RWPE2 (cell line): ENCODE measurements around the gene ATXN2.

ENCODE experiments used
- ATAC-seq: fragments of 200-7000 bp; cut with Tn5 transposase; 3 replicates; pipeline ENCODE4 v1.9.1; 2021; ENCODE audit warnings: low read depth
- DNase-seq: peaks from one replicate; pipeline ENCODE4 v3.0.0-alpha.2; 2020; ENCODE audit warnings: low spot score
- H3K27ac ChIP-seq: fragments of 450-650 bp; 2 replicates; pipeline ENCODE4 v1.5.1; 2017; ENCODE audit warnings: mild to moderate bottlenecking; ENCODE audit not compliant: poor library complexity, severe bottlenecking
- H3K27me3 ChIP-seq: fragments of 250-450 bp; sonication (Bioruptor Pico); 2 replicates; pipeline ENCODE4 v1.5.1; 2021; ENCODE audit warnings: mild to moderate bottlenecking, moderate library complexity; ENCODE audit not compliant: insufficient read depth, poor library complexity, severe bottlenecking
- H3K36me3 ChIP-seq: fragments of 250-450 bp; sonication (Bioruptor Pico); 2 replicates; pipeline ENCODE4 v1.5.1; 2020; ENCODE audit warnings: low read depth, mild to moderate bottlenecking, moderate library complexity
- H3K4me1 ChIP-seq: fragments of 250-450 bp; sonication (Bioruptor Pico); 2 replicates; pipeline ENCODE4 v1.5.1; 2021; ENCODE audit warnings: mild to moderate bottlenecking, moderate library complexity; ENCODE audit not compliant: insufficient read depth, poor library complexity, severe bottlenecking
- H3K4me3 ChIP-seq: fragments of 250-450 bp; sonication (Bioruptor Pico); 2 replicates; pipeline ENCODE4 v1.5.1; 2021; ENCODE audit warnings: mild to moderate bottlenecking, moderate library complexity; ENCODE audit not compliant: severe bottlenecking
- H3K9me3 ChIP-seq: fragments of 250-450 bp; sonication (Bioruptor Pico); 2 replicates; pipeline ENCODE4 v1.5.1; 2021; ENCODE audit warnings: mild to moderate bottlenecking, moderate library complexity; ENCODE audit not compliant: severe bottlenecking
- TF ChIP-seq, protein P1 (sequence below): fragments of 450-650 bp; IDR thresholded peaks from one replicate; pipeline ENCODE4 v1.5.1; 2017; ENCODE audit warnings: mild to moderate bottlenecking, moderate library complexity; ENCODE audit not compliant: poor library complexity, severe bottlenecking

ATXN2 gene

GRCh38 chr12:111414711-111415252 is 184.3 kb downstream of the ATXN2 start:
- H3K36me3 ChIP-seq: peaks cover 19% of the 10 kb centered on the region
- H3K4me1 ChIP-seq: peaks cover 22% of the 10 kb centered on the region
- H3K27ac ChIP-seq: no peak overlapping the region
- H3K9me3 ChIP-seq: no peaks in the 10 kb centered on the region
- no peaks in the 10 kb centered on the region for H3K27me3 ChIP-seq
- DNase-seq (no peak), ATAC-seq (no peak)
- TF ChIP-seq, protein P1, sequence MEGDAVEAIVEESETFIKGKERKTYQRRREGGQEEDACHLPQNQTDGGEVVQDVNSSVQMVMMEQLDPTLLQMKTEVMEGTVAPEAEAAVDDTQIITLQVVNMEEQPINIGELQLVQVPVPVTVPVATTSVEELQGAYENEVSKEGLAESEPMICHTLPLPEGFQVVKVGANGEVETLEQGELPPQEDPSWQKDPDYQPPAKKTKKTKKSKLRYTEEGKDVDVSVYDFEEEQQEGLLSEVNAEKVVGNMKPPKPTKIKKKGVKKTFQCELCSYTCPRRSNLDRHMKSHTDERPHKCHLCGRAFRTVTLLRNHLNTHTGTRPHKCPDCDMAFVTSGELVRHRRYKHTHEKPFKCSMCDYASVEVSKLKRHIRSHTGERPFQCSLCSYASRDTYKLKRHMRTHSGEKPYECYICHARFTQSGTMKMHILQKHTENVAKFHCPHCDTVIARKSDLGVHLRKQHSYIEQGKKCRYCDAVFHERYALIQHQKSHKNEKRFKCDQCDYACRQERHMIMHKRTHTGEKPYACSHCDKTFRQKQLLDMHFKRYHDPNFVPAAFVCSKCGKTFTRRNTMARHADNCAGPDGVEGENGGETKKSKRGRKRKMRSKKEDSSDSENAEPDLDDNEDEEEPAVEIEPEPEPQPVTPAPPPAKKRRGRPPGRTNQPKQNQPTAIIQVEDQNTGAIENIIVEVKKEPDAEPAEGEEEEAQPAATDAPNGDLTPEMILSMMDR: no peak
- no peak overlapping the region for H3K4me3 ChIP-seq

GRCh38 chr12:111413442-111414086 is 185.6 kb downstream of the ATXN2 start:
- no peaks in the 10 kb centered on the region for H3K9me3 ChIP-seq
- TF ChIP-seq, protein P1: no peak
- ATAC-seq: peak; percentile 17; the same call in 2 of the 3 replicates
- H3K36me3 ChIP-seq: peaks cover 9% of the 10 kb centered on the region
- peak overlapping the region; percentile 79 for H3K27ac ChIP-seq
- no peak overlapping the region for H3K4me3 ChIP-seq
- H3K4me1 ChIP-seq: peaks cover 34% of the 10 kb centered on the region
- DNase-seq: no peak
- H3K27me3 ChIP-seq: no peaks in the 10 kb centered on the region

DNA sequence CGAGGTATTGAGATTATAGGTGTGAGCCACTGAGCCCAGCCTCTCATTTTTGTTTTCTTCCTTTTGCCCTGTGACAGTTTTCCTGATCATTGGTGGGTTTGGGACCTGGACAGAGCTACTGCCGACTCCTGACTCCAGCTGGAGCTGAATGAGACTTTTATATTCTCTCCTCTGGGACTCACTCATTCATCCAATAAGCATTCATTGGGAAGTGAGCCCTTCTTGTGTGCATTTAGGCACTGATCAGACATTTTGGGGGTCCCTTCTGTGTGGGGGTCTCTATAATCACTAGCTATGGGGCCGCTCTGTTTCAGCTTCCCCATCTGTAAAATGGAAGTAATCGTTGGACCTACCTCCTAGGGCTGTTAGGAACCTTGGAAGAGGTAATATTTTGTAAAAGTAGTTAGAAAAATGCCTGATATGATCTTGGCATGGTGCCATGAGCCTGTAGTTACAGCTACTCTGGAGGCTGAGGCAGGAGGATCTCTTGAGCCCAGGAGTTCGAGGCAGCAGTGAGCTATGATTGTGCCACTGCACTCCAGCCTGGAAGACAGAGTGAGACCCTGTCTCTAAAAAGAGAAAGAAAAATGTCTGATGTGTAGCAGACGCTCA is 186.2 kb downstream of the ATXN2 start:
- Histone ChIP-seq H3K36me3 (peaks cover 9% of the 10 kb centered on the region), H3K27ac (peak overlapping the region; percentile 79), H3K4me3 (no peak overlapping the region), H3K27me3 (no peaks in the 10 kb centered on the region), H3K9me3 (no peaks in the 10 kb centered on the region), H3K4me1 (peaks cover 38% of the 10 kb centered on the region)
- ATAC-seq: no peak
- TF ChIP-seq, protein P1: no peak
- DNase-seq: no peak

- Histone ChIP-seq H3K36me3 (peaks cover 5% of the 10 kb centered on the region; the same call in 1 of the 2 replicates), H3K4me1 (peaks cover 43% of the 10 kb centered on the region), H3K27ac (peak overlapping the region; percentile 79), H3K4me3 (no peak overlapping the region), H3K9me3 (no peaks in the 10 kb centered on the region), H3K27me3 (no peaks in the 10 kb centered on the region)
- TF ChIP-seq, protein P1: no peak
- ATAC-seq (no peak), DNase-seq (no peak)
Measured at GRCh38 chr12:111412007-111412829, 186.9 kb downstream of the ATXN2 start.
